K562 (cell line): ENCODE results near the gene KBTBD12. TPM values are rescaled to one million over a fixed set of nuclear protein-coding genes. Genes with fewer than 3 reads are reported as not detected.

Source experiments
- COPS2 ChIP-seq: fragments of 450-650 bp; conservative IDR thresholded peaks from 2 replicates; pipeline ENCODE4 v1.6.1; 2016; ENCODE audit warnings: mild to moderate bottlenecking, moderate library complexity
- DMBX1 ChIP-seq: fragments of 250-450 bp; sonication (Bioruptor Pico); IDR thresholded peaks from 2 replicates; pipeline ENCODE4 v1.8.0; 2022; ENCODE audit warnings: inconsistent platforms, mild to moderate bottlenecking, moderate library complexity, borderline replicate concordance
- KDM5B ChIP-seq: fragments of 200-600 bp; sonication (generic); IDR thresholded peaks from 2 replicates; pipeline ENCODE4 v1.6.1; 2012; ENCODE audit warnings: low read depth, mild to moderate bottlenecking, moderate library complexity, low read length, control low read depth, inconsistent platforms; ENCODE audit not compliant: insufficient replicate concordance
- KLF13 ChIP-seq: fragments of 450-650 bp; IDR thresholded peaks from 2 replicates; pipeline ENCODE4 v1.6.1; 2016; ENCODE audit warnings: missing genetic modification characterization, low read depth, mild to moderate bottlenecking, missing compliant biosample characterization, moderate library complexity, borderline replicate concordance
- NBN ChIP-seq: fragments of 450-650 bp; IDR thresholded peaks from 2 replicates; pipeline ENCODE4 v1.6.1; 2016; ENCODE audit warnings: low read depth, mild to moderate bottlenecking
- NCOA6 ChIP-seq: fragments of 450-650 bp; IDR thresholded peaks from 2 replicates; pipeline ENCODE4 v1.6.1; 2017; ENCODE audit warnings: mild to moderate bottlenecking
- NR2C2 ChIP-seq, 2 experiments: fragments of 200-800 bp in 1 of 2; sonication (Bioruptor generic) in 1 of 2; sonication (generic) in 1 of 2; formaldehyde crosslinking in 1 of 2; IDR thresholded peaks; 2 replicates each; pipeline versions ENCODE4 v1.6.1 to v1.8.0; 2016 to 2022; ENCODE audit warnings: mild to moderate bottlenecking in 1 of 2, missing compliant biosample characterization in 1 of 2, missing genetic modification characterization in 1 of 2, missing genetic modification reagents in 1 of 2
- POLR3A ChIP-seq: IDR thresholded peaks from 2 replicates; pipeline ENCODE4 v1.6.1; 2011; ENCODE audit warnings: borderline replicate concordance, mild to moderate bottlenecking, moderate library complexity; ENCODE audit not compliant: insufficient read length, insufficient read depth; ENCODE audit errors: extremely low read depth
- PRMT5 ChIP-seq: sonication (generic); formaldehyde crosslinking; IDR thresholded peaks from 2 replicates; pipeline ENCODE4 v1.5.0; 2020; ENCODE audit warnings: missing genetic modification reagents
- SMARCC2 ChIP-seq: fragments of 450-650 bp; IDR thresholded peaks from 2 replicates; pipeline ENCODE4 v1.6.1; 2017; ENCODE audit warnings: antibody characterized with exemption, moderate library complexity, mild to moderate bottlenecking, low read depth
- ZC3H4 ChIP-seq: sonication (generic); formaldehyde crosslinking; IDR thresholded peaks from 2 replicates; pipeline ENCODE4 v1.9.0; 2021; ENCODE audit warnings: missing genetic modification reagents, borderline replicate concordance
- ZNF764 ChIP-seq: fragments of 250-450 bp; sonication (Bioruptor Pico); IDR thresholded peaks from 2 replicates; pipeline ENCODE4 v1.4.0; 2020; ENCODE audit warnings: low read depth, mild to moderate bottlenecking, moderate library complexity
- polyA plus RNA-seq, 8 experiments: library from polyadenylated mRNA; depleted of rRNA in 4 of 8; stranded (reverse) in 5 of 8; unstranded in 3 of 8; fragments of >200 nt; fragmentation: Nextera tagmentation in 2 of 8; fragmentation: Illumina TruSeq in 1 of 8; extraction: Ambion mirVana in 2 of 8; extraction: Trizol in 1 of 8; gene quantifications; 2 replicates each; pipeline versions ENCODE4 v1.2.1 to v1.2.3, GENCODE V29; 2011 to 2014; ENCODE audit warnings: inconsistent platforms in 1 of 8, missing spikeins in 1 of 8
- total RNA-seq, 7 experiments: library from RNA; depleted of rRNA in 6 of 7; stranded (reverse); fragments of >200 nt in 6 of 7; fragmentation: Illumina TruSeq in 2 of 7; extraction: Trizol in 2 of 7; gene quantifications; 2 replicates each; pipeline versions ENCODE4 v1.2.1 to v1.2.3, GENCODE V29; 2011 to 2021; ENCODE audit warnings: low replicate concordance in 1 of 7
- TF ChIP-seq, protein P1 (sequence below): fragments of 450-650 bp; conservative IDR thresholded peaks from 2 replicates; pipeline ENCODE4 v1.6.1; 2016; ENCODE audit warnings: missing genetic modification characterization, low read depth, mild to moderate bottlenecking, control low read depth, missing compliant biosample characterization
- TF ChIP-seq, protein P2 (sequence below): fragments of 250-450 bp; sonication (Bioruptor Pico); IDR thresholded peaks from 2 replicates; pipeline ENCODE4 v1.5.0; 2020; ENCODE audit warnings: mild to moderate bottlenecking
- TF ChIP-seq, protein P3 (sequence below): fragments of 200-800 bp; sonication (Bioruptor generic); IDR thresholded peaks from 2 replicates; pipeline ENCODE4 v1.6.1; 2016; ENCODE audit warnings: missing genetic modification characterization, missing compliant biosample characterization
- TF ChIP-seq, protein P4 (sequence below): fragments of 450-650 bp; IDR thresholded peaks from 2 replicates; pipeline ENCODE4 v1.6.1; 2017; ENCODE audit warnings: mild to moderate bottlenecking, moderate library complexity

Gene KBTBD12
- total and polyA plus RNA-seq, 9 of the 15 experiments (the other 6 are each of a cell fraction or from before 2014, with no cell fraction given) = not detected

DNA sequence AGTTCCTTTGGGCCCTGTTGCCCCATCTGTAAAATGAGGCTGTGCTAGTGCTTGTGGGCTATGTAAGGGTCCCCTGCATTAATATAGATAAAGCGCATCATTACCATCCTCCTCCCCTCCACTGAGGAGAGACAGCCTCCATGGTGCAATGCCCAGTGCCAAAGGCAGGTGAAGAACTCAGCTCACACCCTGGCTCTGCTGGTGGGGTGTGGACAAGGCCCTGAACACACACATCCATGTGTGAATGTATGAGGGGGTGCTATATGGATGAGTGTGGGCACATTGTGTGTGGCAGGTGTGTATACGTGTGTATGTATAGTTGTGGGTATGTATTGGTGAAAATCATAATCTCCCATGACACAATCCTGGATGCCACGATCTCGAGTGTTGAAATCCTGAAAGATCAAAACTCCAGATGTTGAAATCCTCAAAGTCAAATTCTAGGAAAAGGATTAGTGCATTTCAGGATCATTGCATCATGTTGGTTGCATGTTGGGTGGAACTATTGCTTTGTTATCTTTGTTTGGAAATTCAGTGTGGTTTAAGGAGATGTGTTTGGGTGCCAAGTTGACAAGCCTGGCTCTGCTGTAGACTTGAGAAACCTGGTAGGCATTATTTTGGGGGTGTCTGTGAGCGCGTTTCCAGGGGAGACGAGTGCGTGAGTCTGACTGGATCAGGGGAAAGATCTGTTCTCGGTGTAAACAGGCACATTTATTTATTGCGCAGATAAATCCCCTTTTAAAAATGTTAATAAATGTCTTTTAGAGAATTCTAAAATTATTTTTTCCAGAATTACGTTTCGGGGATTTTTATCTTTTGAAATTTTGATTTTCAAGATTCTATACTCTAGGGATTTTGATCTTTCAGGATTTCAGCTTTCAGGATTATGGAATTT is 95.2 kb downstream of the KBTBD12 start (continued):
- TF ChIP-seq, protein P1, sequence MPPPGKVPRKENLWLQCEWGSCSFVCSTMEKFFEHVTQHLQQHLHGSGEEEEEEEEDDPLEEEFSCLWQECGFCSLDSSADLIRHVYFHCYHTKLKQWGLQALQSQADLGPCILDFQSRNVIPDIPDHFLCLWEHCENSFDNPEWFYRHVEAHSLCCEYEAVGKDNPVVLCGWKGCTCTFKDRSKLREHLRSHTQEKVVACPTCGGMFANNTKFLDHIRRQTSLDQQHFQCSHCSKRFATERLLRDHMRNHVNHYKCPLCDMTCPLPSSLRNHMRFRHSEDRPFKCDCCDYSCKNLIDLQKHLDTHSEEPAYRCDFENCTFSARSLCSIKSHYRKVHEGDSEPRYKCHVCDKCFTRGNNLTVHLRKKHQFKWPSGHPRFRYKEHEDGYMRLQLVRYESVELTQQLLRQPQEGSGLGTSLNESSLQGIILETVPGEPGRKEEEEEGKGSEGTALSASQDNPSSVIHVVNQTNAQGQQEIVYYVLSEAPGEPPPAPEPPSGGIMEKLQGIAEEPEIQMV = no peak
- no peak for TF ChIP-seq POLR3A
- TF ChIP-seq, protein P2, sequence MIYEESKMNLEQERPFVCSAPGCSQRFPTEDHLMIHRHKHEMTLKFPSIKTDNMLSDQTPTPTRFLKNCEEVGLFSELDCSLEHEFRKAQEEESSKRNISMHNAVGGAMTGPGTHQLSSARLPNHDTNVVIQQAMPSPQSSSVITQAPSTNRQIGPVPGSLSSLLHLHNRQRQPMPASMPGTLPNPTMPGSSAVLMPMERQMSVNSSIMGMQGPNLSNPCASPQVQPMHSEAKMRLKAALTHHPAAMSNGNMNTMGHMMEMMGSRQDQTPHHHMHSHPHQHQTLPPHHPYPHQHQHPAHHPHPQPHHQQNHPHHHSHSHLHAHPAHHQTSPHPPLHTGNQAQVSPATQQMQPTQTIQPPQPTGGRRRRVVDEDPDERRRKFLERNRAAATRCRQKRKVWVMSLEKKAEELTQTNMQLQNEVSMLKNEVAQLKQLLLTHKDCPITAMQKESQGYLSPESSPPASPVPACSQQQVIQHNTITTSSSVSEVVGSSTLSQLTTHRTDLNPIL (CRISPR knock-in tag) = no peak
- TF ChIP-seq NBN = peak; percentile 44; the same call in 1 of the 2 replicates
- TF ChIP-seq NCOA6 = no peak
- no peak for TF ChIP-seq ZNF764 (CRISPR knock-in tag)
- no peak for TF ChIP-seq NR2C2 (CRISPR knock-in tag; IDR thresholded peaks at IDR 0.05)
- peak; percentile 29 for TF ChIP-seq NR2C2 (tag; IDR thresholded peaks at IDR 0.05)
- no peak for TF ChIP-seq KLF13 (tag)
- TF ChIP-seq, protein P3, sequence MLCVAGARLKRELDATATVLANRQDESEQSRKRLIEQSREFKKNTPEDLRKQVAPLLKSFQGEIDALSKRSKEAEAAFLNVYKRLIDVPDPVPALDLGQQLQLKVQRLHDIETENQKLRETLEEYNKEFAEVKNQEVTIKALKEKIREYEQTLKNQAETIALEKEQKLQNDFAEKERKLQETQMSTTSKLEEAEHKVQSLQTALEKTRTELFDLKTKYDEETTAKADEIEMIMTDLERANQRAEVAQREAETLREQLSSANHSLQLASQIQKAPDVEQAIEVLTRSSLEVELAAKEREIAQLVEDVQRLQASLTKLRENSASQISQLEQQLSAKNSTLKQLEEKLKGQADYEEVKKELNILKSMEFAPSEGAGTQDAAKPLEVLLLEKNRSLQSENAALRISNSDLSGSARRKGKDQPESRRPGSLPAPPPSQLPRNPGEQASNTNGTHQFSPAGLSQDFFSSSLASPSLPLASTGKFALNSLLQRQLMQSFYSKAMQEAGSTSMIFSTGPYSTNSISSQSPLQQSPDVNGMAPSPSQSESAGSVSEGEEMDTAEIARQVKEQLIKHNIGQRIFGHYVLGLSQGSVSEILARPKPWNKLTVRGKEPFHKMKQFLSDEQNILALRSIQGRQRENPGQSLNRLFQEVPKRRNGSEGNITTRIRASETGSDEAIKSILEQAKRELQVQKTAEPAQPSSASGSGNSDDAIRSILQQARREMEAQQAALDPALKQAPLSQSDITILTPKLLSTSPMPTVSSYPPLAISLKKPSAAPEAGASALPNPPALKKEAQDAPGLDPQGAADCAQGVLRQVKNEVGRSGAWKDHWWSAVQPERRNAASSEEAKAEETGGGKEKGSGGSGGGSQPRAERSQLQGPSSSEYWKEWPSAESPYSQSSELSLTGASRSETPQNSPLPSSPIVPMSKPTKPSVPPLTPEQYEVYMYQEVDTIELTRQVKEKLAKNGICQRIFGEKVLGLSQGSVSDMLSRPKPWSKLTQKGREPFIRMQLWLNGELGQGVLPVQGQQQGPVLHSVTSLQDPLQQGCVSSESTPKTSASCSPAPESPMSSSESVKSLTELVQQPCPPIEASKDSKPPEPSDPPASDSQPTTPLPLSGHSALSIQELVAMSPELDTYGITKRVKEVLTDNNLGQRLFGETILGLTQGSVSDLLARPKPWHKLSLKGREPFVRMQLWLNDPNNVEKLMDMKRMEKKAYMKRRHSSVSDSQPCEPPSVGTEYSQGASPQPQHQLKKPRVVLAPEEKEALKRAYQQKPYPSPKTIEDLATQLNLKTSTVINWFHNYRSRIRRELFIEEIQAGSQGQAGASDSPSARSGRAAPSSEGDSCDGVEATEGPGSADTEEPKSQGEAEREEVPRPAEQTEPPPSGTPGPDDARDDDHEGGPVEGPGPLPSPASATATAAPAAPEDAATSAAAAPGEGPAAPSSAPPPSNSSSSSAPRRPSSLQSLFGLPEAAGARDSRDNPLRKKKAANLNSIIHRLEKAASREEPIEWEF (CRISPR knock-in tag) = no peak
- TF ChIP-seq, protein P4, sequence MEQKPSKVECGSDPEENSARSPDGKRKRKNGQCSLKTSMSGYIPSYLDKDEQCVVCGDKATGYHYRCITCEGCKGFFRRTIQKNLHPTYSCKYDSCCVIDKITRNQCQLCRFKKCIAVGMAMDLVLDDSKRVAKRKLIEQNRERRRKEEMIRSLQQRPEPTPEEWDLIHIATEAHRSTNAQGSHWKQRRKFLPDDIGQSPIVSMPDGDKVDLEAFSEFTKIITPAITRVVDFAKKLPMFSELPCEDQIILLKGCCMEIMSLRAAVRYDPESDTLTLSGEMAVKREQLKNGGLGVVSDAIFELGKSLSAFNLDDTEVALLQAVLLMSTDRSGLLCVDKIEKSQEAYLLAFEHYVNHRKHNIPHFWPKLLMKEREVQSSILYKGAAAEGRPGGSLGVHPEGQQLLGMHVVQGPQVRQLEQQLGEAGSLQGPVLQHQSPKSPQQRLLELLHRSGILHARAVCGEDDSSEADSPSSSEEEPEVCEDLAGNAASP = no peak
- no peak for TF ChIP-seq COPS2
- TF ChIP-seq PRMT5 (CRISPR knock-in tag) = no peak
- no peak for TF ChIP-seq KDM5B
- TF ChIP-seq ZC3H4 (CRISPR knock-in tag) = no peak
- TF ChIP-seq SMARCC2 = peak; percentile 26; the same call in 1 of the 2 replicates
- no peak; the same call in 1 of the 2 replicates for TF ChIP-seq DMBX1 (CRISPR knock-in tag)
